HG02840 (cell line): ENCODE measurements around the gene CCDC92.
"Not testable (repeated sequence)": the region's sequence is repeated elsewhere in the genome, so short reads cannot be mapped to it uniquely, and the experiment has no call there.

ENCODE experiments used
- ATAC-seq: cut with Tn5 transposase; IDR thresholded peaks from one replicate; pipeline ENCODE4 v1.9.1; 2021; ENCODE audit warnings: mild to moderate bottlenecking, moderate library complexity, moderate number of reproducible peaks; ENCODE audit not compliant: unreplicated experiment, low FRiP score

CCDC92 gene

DNA sequence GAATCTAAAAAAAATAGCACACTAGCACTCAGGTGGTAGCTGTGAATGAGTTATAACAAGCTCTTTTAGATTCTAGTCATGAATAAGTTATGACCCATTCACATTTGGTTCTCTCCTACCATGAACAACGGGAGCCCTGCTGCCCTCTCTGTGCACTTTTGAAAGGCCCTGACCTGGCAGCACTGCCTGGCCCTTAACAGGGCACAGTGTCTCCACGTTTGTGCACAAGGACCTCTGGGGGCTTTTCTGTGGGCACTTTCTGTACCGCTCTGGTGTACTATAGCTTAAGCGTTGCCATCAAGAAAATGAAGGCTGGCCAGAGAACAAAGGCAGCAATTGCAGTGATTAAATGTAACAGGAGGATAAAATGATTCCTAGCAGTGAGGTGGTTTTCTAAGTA, 21.2 kb downstream of the CCDC92 start:
- no peak for ATAC-seq

DNA sequence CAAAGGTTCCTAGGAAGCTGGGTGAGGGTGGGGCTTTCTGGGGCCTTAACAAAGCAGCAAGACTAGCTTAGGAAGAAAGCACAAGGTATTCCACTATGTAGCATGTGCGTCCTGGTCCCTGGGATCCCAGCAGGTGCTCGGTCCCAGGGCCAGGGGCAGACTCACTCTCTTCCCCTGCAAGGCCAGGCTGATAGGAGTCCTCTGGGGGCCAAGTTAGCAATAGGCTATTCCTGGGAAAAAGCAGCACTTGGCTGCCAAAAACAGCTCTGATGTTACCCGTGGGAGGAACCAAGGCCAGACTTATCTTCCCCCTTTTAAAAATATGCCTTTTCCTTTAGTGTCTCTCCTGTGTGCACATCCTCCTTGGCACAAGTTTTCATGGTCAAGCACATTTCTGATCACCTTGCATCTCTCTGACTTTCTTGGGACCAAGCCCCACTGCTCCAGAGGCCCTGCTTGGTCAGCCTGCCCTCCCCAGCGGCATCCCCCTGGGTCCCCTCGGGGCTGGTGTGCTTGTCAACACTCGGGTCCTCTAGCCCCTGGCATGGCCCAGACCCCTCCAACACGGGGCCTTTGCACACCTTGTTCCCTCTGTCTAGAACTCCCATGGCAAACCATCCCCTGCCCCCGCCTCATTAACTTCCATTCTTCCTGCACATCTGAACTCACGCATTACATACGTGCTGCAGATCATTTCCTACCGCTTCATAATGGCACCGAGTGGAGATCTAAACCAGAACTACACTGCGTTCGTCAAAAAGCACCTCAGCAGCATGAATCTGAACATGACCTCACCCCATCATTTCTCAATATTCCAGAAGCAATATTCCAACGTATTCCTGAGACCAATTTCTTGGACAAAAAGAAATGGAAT, 21.9 kb downstream of the CCDC92 start:
- no peak for ATAC-seq

DNA sequence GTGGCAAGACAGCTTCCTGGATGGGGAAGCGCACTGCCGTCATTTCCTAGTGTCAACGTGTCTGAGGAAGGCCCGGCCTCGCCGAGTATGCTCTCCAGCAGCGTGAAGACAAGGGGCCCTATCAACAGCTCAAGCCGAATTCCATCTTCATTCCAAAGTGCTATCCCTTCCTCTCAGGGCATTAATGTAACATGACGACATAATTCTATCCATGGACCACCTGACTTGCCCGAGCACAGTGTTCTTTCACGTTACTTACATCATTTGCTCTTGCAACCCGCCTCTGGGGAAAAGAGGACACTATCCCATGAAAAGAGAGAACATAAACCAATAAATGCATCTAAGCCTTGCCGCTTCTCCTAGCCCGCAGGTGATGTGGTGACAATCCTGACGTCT, 22.9 kb downstream of the CCDC92 start:
- ATAC-seq: no peak

DNA sequence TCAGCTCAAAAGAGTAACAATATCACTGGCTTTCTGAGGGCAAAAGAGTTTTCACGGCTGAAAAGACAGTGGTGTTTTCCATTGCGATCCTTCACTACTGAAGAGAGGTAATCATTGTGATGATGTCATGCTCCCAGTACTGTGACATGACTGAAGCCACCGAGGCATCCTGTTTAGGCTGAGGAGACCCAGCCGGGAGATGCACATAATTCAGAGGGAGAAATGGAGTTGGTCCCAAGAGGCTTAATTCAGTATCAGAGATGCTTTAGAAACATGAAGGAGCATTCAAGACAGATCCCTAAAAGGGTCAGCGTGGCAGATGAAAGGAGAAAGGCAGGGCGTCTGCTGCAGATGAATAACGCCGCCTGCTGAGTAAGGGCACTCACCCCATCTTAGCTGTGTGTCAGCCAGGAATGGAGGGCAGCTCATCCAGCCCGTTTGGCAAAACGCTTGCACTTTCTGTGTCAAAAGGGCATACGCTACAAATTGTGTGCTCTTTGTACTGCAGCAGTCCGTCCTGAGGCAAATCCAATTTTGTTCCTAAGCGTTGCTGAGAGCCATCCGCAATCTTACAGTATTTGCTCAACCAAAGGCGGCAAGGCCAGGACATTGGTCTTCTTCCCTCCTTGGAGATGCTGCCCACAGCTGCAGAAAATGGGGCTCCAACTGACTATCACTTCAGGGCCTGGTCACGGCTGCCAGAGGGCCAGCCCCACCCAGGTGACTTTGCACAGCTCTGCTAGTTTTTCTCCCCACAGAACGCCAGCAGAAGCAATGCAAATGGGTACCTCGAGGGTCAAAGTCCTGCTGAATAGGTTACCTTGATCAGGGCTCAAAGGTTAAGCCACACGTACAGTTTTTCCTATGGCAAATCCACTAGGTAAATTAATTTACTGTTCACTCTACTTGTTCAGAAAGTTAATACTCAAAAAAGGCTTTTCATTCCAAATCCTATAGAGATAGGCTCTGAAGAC, 23.5 kb downstream of the CCDC92 start:
- ATAC-seq: no peak

- ATAC-seq: no peak
Observed at GRCh38 chr12:123948401-123948795, 24.2 kb downstream of the CCDC92 start.

- not testable (repeated sequence) for ATAC-seq
Observed at GRCh38 chr12:123947531-123947930, 25.1 kb downstream of the CCDC92 start.

DNA sequence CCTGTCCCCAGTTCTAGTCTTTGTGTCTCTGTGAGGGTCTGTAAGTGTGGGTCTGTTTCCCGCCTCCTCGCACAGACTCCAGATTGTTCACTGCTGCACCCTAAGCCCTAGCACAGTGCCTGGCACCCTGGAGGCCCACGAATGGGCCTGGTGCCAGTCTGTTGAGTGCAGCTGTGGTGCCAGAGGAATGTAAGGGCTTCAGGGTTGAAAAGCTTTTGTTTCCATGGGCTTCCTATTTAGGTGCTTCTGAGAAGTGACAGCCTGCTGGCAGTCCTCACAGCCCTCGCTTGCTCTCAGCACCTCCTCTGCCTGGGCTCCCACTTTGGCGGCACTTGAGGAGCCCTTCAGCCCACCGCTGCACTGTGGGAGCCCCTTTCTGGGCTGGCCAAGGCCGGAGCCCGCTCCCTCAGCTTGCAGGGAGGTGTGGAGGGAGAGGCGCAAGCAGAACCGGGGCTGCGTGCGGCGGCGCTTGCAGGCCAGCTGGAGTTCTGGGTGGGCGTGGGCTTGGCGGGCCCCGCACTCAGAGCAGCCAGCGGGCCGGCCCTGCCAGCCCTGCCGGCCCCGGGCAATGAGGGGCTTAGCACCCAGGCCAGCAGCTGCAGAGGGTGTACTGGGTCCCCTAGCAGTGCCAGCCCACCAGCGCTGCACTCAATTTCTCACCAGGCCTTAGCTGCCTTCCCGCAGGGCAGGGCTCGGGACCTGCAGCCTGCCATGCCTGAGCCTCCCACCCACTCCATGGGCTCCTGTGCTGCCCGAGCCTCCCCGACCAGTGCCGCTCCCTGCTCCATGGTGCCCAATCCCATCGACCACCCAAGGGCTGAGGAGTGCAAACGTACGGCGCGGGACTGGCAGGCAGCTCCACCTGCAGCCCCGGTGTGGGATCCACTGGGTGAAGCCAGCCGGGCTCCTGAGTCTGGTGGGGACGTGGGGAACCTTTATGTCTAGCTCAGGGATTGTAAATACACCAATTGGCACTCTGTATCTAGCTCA, 25.8 kb downstream of the CCDC92 start:
- ATAC-seq: not testable (repeated sequence)

GRCh38 chr12:123946152-123946515, 26.5 kb downstream of the CCDC92 start:
- no peak for ATAC-seq

DNA sequence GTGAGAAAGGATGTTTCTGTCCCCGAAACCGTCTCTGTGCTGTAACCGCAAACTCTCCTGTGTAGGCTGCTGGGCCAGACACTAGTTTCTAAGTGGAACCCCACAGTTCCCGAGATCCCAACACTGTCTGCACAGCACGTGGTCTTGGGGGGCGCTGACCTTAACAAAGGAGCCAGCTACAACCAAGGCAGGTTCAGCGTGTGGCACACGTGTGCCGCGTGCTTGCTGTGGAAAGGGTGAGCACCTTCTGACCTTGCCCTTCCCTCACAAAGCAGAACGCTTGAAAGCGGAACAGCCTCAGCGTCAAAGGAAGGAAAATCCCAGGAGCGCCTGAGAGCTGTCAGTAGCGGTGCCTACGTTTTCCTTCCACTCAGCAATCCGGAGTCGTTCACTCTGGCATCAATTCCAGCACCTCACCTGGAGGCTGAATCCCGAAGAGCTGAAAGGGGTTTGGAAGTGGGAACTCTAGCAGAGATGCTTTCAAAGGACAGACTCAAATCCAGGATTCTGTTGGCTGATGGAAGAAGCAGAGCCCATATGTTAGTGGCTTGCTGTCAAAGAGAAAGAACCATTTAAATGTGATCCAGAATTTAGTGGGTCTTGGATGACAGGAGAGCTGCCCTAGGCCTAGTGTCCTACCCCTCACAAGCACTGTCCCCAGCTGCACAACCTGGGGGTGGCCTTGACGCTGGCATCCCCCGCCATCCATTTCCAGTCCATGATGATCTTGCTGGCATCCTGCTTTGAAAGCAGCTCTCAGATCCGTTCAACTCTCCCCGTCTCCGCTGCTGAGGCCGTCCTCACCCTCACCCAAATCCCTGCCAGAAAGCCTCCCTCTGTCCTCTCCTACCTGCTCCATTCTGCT, 27.1 kb downstream of the CCDC92 start:
- ATAC-seq: no peak

DNA sequence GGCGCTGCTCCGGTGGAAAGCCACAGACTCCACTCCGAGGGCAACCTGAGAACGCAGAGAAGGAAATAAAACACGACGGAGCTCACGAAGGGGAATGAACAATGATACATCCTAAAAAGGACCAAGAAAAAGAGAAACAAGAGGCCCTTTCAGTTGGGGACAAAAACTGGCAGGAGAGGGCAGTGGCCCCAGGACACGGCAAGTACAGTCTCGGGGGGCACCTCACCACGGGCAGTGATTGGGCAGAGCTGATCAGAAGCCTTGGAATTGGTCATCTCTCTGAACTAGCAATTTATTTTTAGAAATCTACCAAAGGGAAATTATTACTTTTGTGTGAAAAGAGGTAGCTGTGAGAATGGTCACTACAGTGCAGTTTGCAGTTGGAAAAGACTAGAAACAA, 27.9 kb downstream of the CCDC92 start:
- no peak for ATAC-seq

- ATAC-seq: no peak
Observed at GRCh38 chr12:123943816-123944215, 28.8 kb downstream of the CCDC92 start.

DNA sequence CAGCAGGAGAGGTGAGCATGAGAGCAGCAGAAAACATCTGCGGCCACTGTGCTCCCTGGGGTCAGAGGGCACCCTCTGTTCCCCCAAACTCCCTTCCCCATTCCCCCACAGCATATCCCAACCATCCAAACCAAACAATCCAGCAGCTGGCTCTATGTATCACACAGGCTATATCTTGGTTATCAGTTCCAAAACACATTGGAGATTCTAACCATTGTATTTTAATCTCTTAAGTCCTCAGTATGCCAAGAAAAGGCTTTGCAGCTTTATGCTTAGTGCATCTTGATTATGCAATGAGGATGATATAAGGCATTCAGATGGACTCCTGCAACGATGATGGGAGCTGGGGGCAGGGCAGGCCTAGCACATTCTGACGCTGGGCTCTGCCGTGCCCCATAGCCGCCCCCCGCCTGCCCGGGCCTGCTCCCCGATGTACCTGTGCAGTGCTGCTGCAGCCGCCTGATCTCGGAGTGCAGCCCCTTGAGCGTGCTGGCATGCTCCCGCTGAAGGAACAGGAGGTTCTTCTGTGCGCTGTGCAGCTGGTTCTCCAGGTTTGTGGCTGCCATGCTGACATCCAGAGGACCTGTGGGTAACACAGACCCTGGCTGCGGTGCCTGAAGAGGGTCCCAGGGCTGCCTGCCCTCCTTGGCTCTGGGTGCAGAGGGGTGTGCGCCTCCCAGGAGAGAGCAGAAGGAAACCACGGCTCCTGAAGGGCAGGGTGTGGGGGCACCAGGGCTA, 29.6 kb downstream of the CCDC92 start:
- no peak for ATAC-seq

DNA sequence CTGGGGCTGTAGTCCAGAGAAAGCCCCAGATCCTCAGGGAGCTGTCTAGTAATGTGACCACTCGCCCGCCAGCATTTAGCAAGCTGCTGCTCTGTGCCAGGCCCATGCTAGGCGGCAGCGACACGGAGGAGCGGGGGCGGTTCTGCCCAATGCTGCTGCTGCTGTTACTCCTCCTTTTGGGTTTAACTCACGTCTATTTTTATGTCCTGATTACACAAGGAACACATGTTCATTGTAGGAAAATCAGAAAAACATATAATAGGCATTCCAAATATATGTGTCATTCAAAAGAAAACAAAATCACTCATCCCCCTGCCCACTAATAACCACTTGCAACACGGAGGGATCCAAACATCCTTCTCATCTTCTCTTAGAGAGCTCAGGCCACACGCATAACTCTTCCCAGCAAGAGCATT, 30.4 kb downstream of the CCDC92 start:
- ATAC-seq: no peak

DNA sequence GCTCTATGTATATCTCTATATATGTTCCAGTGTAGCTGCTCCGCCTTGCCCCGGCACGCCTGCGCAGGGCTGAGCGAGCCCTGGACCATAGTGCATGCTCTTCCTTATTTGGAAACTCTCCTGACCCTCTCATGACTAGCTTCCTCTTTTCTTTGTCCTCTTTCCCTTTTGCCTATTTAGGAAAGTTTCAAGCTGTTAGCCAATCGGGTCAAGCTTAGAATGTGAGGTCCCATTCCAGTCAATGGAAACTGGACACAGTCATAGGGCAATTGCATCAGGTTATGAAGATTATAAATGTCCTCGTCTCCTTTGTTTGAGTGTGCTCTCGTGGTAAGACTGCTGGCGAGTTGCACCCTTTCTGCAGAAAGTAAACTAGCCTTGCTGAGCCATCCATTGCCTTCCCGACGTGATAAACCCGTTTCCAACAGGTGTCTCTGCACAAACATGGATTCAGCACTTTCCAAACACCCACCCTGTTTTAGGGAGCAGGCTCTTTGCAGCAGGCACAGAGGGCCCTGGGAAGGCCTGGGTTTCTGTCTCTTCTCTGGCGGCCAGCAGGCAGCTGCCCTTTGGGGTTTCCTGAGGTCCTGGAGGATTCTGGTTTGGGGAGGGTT, 30.9 kb downstream of the CCDC92 start:
- no peak for ATAC-seq

- no peak for ATAC-seq
Observed at GRCh38 chr12:123941000-123941399, 31.6 kb downstream of the CCDC92 start.

DNA sequence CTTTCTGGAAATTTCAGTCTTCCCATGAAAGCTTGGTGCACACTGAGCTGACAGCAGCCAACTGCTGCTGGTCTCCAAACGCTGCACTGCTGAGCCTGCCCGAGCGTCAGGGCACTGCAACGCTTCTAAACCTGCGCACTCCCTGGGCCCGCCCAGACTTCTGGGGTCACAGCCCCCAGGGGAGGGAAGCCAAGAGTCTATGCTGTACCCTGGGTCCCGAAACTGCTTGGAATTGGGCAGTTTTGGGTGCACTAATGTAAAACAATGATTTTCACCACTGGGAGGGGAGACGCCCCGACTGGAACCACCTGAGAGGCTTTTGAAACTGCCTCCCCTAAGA, 32.0 kb downstream of the CCDC92 start:
- no peak for ATAC-seq

DNA sequence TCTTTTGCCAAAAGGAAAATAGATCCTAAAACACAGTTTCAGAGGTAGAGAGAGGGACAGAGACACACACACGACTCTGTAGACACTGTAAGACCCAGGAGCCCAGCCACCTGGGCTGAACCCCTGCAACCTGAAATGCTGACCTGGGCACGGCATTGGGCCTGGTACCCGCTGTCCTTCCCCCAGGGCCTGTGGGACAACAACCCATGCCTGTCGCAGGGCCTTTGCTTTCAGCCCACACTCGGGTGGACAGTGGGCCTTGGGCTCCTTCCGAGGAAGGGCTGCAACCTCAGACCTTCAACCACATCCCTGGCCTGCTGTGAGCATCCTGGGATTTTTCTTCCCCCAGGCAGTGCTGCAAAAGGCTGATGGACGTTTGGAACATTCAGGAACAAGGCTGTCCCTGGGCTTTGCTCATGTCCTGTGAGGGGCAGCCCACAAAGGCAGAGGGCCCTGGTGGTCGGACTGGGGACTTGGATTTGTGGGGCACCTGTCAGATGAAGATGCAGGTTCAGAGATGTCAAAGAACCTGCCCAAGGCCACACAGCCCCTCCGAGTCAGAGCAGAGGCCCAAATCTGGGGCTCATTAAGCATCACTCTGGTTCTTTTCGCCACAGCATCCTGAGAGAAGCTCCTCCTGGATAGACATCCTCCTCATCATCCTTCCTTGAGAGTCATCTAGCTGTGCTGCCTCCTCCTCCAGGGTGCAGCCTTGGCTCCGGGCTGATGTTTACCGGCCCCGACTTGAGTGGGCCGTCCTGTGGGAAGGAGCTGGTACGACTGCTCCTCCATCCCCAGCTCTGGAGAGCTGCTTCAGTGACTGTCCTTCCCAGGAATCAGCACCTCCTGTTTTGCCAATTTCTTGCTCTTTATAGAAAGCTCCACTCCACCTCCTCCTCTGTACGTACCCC, 32.7 kb downstream of the CCDC92 start:
- no peak for ATAC-seq
